PC-9 (cell line): Measurements from ENCODE around the gene CCDC60. TPM values are rescaled to one million over a fixed set of nuclear protein-coding genes. Genes with fewer than 3 reads are reported as not detected.

Source experiments
- BruUV-seq: library from RNA; stranded (reverse); fragments of 400-500 nt; replicated peaks from 2 replicates; lab custom pipeline; 2021; lab: Mats Ljungman, UMichigan
- CTCF ChIA-PET: fragments of 300-600 bp; sonication (Branson Sonifier 250); formaldehyde crosslinking; loops from one replicate; lab custom pipeline; 2022; ENCODE audit warnings: antibody characterized with exemption; lab: Charles Lee
- POLR2A ChIA-PET: fragments of 300-600 bp; sonication (Branson Sonifier 250); formaldehyde crosslinking; loops from one replicate; lab custom pipeline; 2022; ENCODE audit warnings: antibody characterized with exemption; ENCODE audit not compliant: unreplicated experiment; lab: Charles Lee
- DNase-seq, 2 experiments: peaks; one replicate each; pipeline versions ENCODE4 v3.0.0 to v3.0.0-alpha.2; 2015 to 2022; ENCODE audit warnings: mixed read lengths in 1 of 2
- H2AFZ ChIP-seq: fragments of 200-600 bp; sonication (generic); 2 replicates; pipeline ENCODE4 v1.8.1; 2017; ENCODE audit warnings: antibody characterized with exemption
- H3F3A ChIP-seq: fragments of 200-600 bp; sonication (generic); 2 replicates; pipeline ENCODE4 v1.8.1; 2017; ENCODE audit warnings: antibody characterized with exemption, mild to moderate bottlenecking, low read depth; ENCODE audit not compliant: insufficient read depth
- H3K27ac ChIP-seq: fragments of 200-600 bp; sonication (generic); 2 replicates; pipeline ENCODE4 v1.6.1; 2016; ENCODE audit warnings: mixed run types
- H3K27me3 ChIP-seq: fragments of 200-600 bp; sonication (generic); 2 replicates; pipeline ENCODE4 v1.6.1; 2016; ENCODE audit warnings: low read depth, mixed run types; ENCODE audit not compliant: insufficient read depth
- H3K36me3 ChIP-seq: fragments of 200-600 bp; sonication (generic); 2 replicates; pipeline ENCODE4 v1.6.1; 2016; ENCODE audit warnings: low read depth, mixed run types
- H3K4me1 ChIP-seq: fragments of 200-600 bp; sonication (generic); replicated peaks from 2 replicates; pipeline ENCODE4 v1.6.1; 2016; ENCODE audit warnings: mixed run types; ENCODE audit not compliant: insufficient read depth
- H3K4me2 ChIP-seq: fragments of 200-600 bp; sonication (generic); 2 replicates; pipeline ENCODE4 v1.6.1; 2017; ENCODE audit warnings: mixed run types
- H3K4me3 ChIP-seq: fragments of 200-600 bp; sonication (generic); 2 replicates; pipeline ENCODE4 v1.6.1; 2016; ENCODE audit warnings: mixed run types
- H3K79me2 ChIP-seq: fragments of 200-600 bp; sonication (generic); 2 replicates; pipeline ENCODE4 v1.6.1; 2017; ENCODE audit warnings: low read depth, mixed run types
- H3K9me2 ChIP-seq: fragments of 200-600 bp; sonication (generic); 2 replicates; pipeline ENCODE4 v1.8.1; 2017; ENCODE audit warnings: mild to moderate bottlenecking; ENCODE audit not compliant: insufficient read depth
- H3K9me3 ChIP-seq: fragments of 200-600 bp; sonication (generic); 2 replicates; pipeline ENCODE4 v1.8.1; 2016; ENCODE audit warnings: low read depth; ENCODE audit not compliant: insufficient read depth
- H4K20me1 ChIP-seq: fragments of 200-600 bp; sonication (generic); 2 replicates; pipeline ENCODE4 v1.8.1; 2017; ENCODE audit not compliant: insufficient read depth
- CTCF ChIP-seq: fragments of 200-600 bp; sonication (generic); conservative IDR thresholded peaks from 2 replicates; pipeline ENCODE4 v1.6.1; 2017; ENCODE audit warnings: mixed run types, antibody characterized with exemption, mild to moderate bottlenecking, moderate library complexity
- EZH2 ChIP-seq: fragments of 200-600 bp; sonication (generic); IDR thresholded peaks from 2 replicates; pipeline ENCODE4 v1.8.0; 2017; ENCODE audit warnings: antibody characterized with exemption, low read depth
- intact Hi-C: fragments of 100-400 bp; cut with micrococcal nuclease; formaldehyde crosslinking; loops from one replicate; pipeline ENCODE4 v1.10.0; 2022; ENCODE audit not compliant: unreplicated experiment
- total RNA-seq: library from RNA; stranded (reverse); gene quantifications from 2 replicates; pipeline ENCODE4 v1.2.3, GENCODE V29; 2021

Gene CCDC60
- total RNA-seq, 1 experiment from 2014 or later = not detected

GRCh38 chr12:119578112-119578511 is 243.6 kb downstream of the CCDC60 start:
- BruUV-seq = no TSS peak
- DNase-seq = peak in 1 of 2 experiments; percentile 69
- POLR2A ChIA-PET = no interaction called here

GRCh38 chr12:119589097-119589496 is 254.6 kb downstream of the CCDC60 start:
- Histone ChIP-seq H3K4me3 (no peak overlapping the region), H4K20me1 (no peaks in the 10 kb centered on the region), H2AFZ (no peak overlapping the region), H3K27me3 (peaks cover 21% of the 10 kb centered on the region), H3K9me2 (no peaks in the 10 kb centered on the region), H3K36me3 (no peaks in the 10 kb centered on the region), H3K4me1 (no peaks in the 10 kb centered on the region), H3K79me2 (no peaks in the 10 kb centered on the region), H3K27ac (no peak overlapping the region), H3K9me3 (no peaks in the 10 kb centered on the region), H3F3A (no peaks in the 10 kb centered on the region), H3K4me2 (no peak overlapping the region)
- ChIA-PET POLR2A (no interaction called here), CTCF (no interaction called here)
- BruUV-seq = no TSS peak
- no peak for TF ChIP-seq EZH2
- TF ChIP-seq CTCF = no peak
- no peak for DNase-seq
- intact Hi-C loops = no loop called here

More at GRCh38 chr12:119578112-119578511, 243.6 kb downstream of the CCDC60 start:
- Histone ChIP-seq H3K27ac (no peak overlapping the region), H2AFZ (no peak overlapping the region), H3K4me3 (no peak overlapping the region), H3K79me2 (no peaks in the 10 kb centered on the region), H3K36me3 (no peaks in the 10 kb centered on the region), H3F3A (no peaks in the 10 kb centered on the region), H3K9me2 (no peaks in the 10 kb centered on the region), H3K4me2 (no peak overlapping the region), H3K4me1 (no peaks in the 10 kb centered on the region), H4K20me1 (no peaks in the 10 kb centered on the region), H3K27me3 (no peaks in the 10 kb centered on the region; the same call in 1 of the 2 replicates), H3K9me3 (no peaks in the 10 kb centered on the region)
- intact Hi-C loops = no loop called here
- TF ChIP-seq EZH2 (no peak), CTCF (no peak)
- CTCF ChIA-PET = no interaction called here

DNA sequence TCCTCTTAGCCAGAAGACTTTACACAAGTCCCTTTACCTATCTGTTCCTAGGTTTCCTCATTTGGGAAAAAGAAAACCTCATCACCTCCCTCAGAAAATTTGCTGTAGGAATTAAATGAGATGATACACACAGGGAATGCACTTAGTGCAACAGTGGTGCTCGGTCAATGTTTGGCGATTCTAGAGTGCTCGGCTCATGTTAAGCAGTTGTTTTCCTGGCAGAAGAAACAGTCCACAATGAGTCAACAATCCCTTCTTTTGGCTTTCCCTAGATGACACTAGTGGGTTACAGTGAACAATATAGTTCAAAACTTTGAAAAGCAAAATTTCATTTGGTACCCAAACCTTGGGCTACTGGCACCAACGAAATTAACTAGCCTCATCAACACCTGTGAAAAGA is 255.1 kb downstream of the CCDC60 start:
- CTCF ChIA-PET = no interaction called here
- no peaks in the 10 kb centered on the region for H3K9me3 ChIP-seq

More for the DNA sequence above, 255.1 kb downstream of the CCDC60 start:
- no peak for TF ChIP-seq CTCF
- Histone ChIP-seq H3K79me2 (no peaks in the 10 kb centered on the region), H3K4me3 (no peak overlapping the region), H3K4me1 (no peaks in the 10 kb centered on the region), H3K27me3 (peaks cover 25% of the 10 kb centered on the region), H3K27ac (no peak overlapping the region), H3F3A (no peaks in the 10 kb centered on the region), H3K36me3 (no peaks in the 10 kb centered on the region), H2AFZ (no peak overlapping the region), H4K20me1 (no peaks in the 10 kb centered on the region), H3K4me2 (no peak overlapping the region), H3K9me2 (no peaks in the 10 kb centered on the region)
- no peak for DNase-seq
- POLR2A ChIA-PET = no interaction called here
- intact Hi-C loops = no loop called here
- no TSS peak for BruUV-seq

Other genes starting within 250 kb of the CCDC60 start
- 4.8 and 6.0 TPM in 2 replicates for gene HSPB8, start 155.8 kb upstream of the CCDC60 start, total RNA-seq